CD14-positive monocyte (primary cell): ENCODE measurements around the gene RALA. TPM values are rescaled to one million over a fixed set of nuclear protein-coding genes. Genes with fewer than 3 reads are reported as not detected.

ENCODE experiments used
- DNase-seq, 3 donors: peaks; one replicate each; pipeline ENCODE4 v3.0.0-alpha.2; 2011 to 2022
- H2AFZ ChIP-seq: 2 replicates; pipeline ENCODE4 v1.6.0; 2012; ENCODE audit warnings: mild to moderate bottlenecking, low read depth, low read length, inconsistent platforms; ENCODE audit not compliant: insufficient read depth, poor library complexity, severe bottlenecking
- H3K27ac ChIP-seq, 2 donors: 1 replicate in 1 of 2; 2 replicates in 1 of 2; pipeline ENCODE4 v1.5.1; 2012 to 2013; ENCODE audit warnings: low read length in 2 of 2, control low read depth in 1 of 2, inconsistent platforms in 1 of 2, low read depth in 1 of 2, mild to moderate bottlenecking in 1 of 2
- H3K27me3 ChIP-seq, 2 donors: one replicate each; pipeline versions ENCODE4 v1.6.0 to v1.6.1; 2011 to 2013; ENCODE audit warnings: low read length in 2 of 2; ENCODE audit not compliant: control insufficient read depth in 2 of 2, insufficient read depth in 2 of 2
- H3K36me3 ChIP-seq, 2 donors: replicated peaks in 1 of 2; 1 replicate in 1 of 2; 2 replicates in 1 of 2; pipeline versions ENCODE4 v1.5.1 to v1.6.1; 2012 to 2013; ENCODE audit warnings: low read length in 2 of 2, control low read depth in 1 of 2, inconsistent platforms in 1 of 2, mild to moderate bottlenecking in 1 of 2; ENCODE audit not compliant: insufficient read depth in 2 of 2, control insufficient read depth in 1 of 2
- H3K4me1 ChIP-seq, 2 donors: 1 replicate in 1 of 2; 2 replicates in 1 of 2; pipeline versions ENCODE4 v1.5.1 to v1.6.1; 2012 to 2013; ENCODE audit warnings: low read length in 2 of 2, control low read depth in 1 of 2, inconsistent platforms in 1 of 2, mild to moderate bottlenecking in 1 of 2, moderate library complexity in 1 of 2; ENCODE audit not compliant: insufficient read depth in 2 of 2, control insufficient read depth in 1 of 2
- H3K4me2 ChIP-seq: replicated peaks from 2 replicates; pipeline ENCODE3; 2012; ENCODE audit warnings: low read length, moderate library complexity, mild to moderate bottlenecking; ENCODE audit not compliant: poor library complexity, severe bottlenecking; ENCODE audit errors: extremely low read depth
- H3K4me3 ChIP-seq, 3 experiments: fragments of 200-600 bp in 1 of 3; sonication (generic) in 1 of 3; replicated peaks in 1 of 3; 1 replicate in 2 of 3; 2 replicates in 1 of 3; pipeline ENCODE4 v1.5.1; 2011 to 2013; ENCODE audit warnings: low read length in 3 of 3, mild to moderate bottlenecking in 3 of 3, control low read depth in 2 of 3, low read depth in 2 of 3, inconsistent platforms in 1 of 3, moderate library complexity in 1 of 3
- H3K79me2 ChIP-seq: 2 replicates; pipeline ENCODE4 v1.6.0; 2012; ENCODE audit warnings: mild to moderate bottlenecking, control low read depth, inconsistent platforms, low read length, moderate library complexity; ENCODE audit not compliant: insufficient read depth
- H3K9ac ChIP-seq: 2 replicates; pipeline ENCODE4 v1.6.0; 2017; ENCODE audit warnings: low read length, mild to moderate bottlenecking; ENCODE audit not compliant: insufficient read depth, poor library complexity, severe bottlenecking
- H3K9me3 ChIP-seq, 2 donors: replicated peaks in 1 of 2; 1 replicate in 1 of 2; 2 replicates in 1 of 2; pipeline versions ENCODE4 v1.5.1 to v1.6.1; 2012 to 2013; ENCODE audit warnings: low read length in 2 of 2, control low read depth in 1 of 2; ENCODE audit not compliant: control insufficient read depth in 1 of 2, insufficient read depth in 1 of 2
- H4K20me1 ChIP-seq: 2 replicates; pipeline ENCODE4 v1.6.0; 2012; ENCODE audit warnings: mild to moderate bottlenecking, low read length, control low read depth, moderate library complexity; ENCODE audit not compliant: insufficient read depth
- H3K27ac Mint-ChIP-seq, 7 donors: one replicate each; pipeline ENCODE4 v1.8.0; 2020; ENCODE audit warnings: mild to moderate bottlenecking in 7 of 7, mixed read lengths in 7 of 7, moderate library complexity in 6 of 7, inconsistent platforms in 2 of 7
- H3K27me3 Mint-ChIP-seq, 3 donors: one replicate each; pipeline ENCODE4 v1.8.0; 2021 to 2022; ENCODE audit warnings: low read depth in 3 of 3, mild to moderate bottlenecking in 3 of 3, mixed read lengths in 3 of 3, moderate library complexity in 3 of 3, inconsistent platforms in 1 of 3
- H3K36me3 Mint-ChIP-seq, 2 donors: one replicate each; pipeline ENCODE4 v1.8.0; 2020; ENCODE audit warnings: mixed read lengths in 2 of 2, inconsistent platforms in 1 of 2, mild to moderate bottlenecking in 1 of 2
- H3K4me1 Mint-ChIP-seq: one replicate; pipeline ENCODE4 v1.8.0; 2020; ENCODE audit warnings: mild to moderate bottlenecking, mixed read lengths
- H3K4me3 Mint-ChIP-seq, 2 donors: one replicate each; pipeline ENCODE4 v1.8.0; 2020; ENCODE audit warnings: mild to moderate bottlenecking in 2 of 2, mixed read lengths in 2 of 2, moderate library complexity in 1 of 2
- H3K9me3 Mint-ChIP-seq, 7 donors: one replicate each; pipeline ENCODE4 v1.8.0; 2020 to 2022; ENCODE audit warnings: mixed read lengths in 7 of 7, mild to moderate bottlenecking in 6 of 7, moderate library complexity in 6 of 7, inconsistent platforms in 2 of 7
- WGBS: methylation state at CpG from one replicate; pipeline ENCODE4 v1.1.5; 2013; ENCODE audit warnings: missing lambda C conversion rate; ENCODE audit not compliant: insufficient coverage; 5-methylcytosine and 5-hydroxymethylcytosine counted together
- intact Hi-C, 2 donors: fragments of 100-400 bp; cut with micrococcal nuclease; formaldehyde crosslinking; loops; one replicate each; pipeline versions ENCODE4 v1.15.0 to v1.15.1; 2023
- polyA plus RNA-seq, 3 donors: library from polyadenylated mRNA; depleted of rRNA in 1 of 3; unstranded in 2 of 3; stranded (reverse) in 1 of 3; fragments of 300-500 nt in 2 of 3; fragments of >200 nt in 1 of 3; fragmentation: Illumina TruSeq in 2 of 3; gene quantifications; 1 replicate in 2 of 3; 2 replicates in 1 of 3; pipeline ENCODE4 v1.2.3, GENCODE V29; 2012 to 2021
- TF ChIP-seq, protein P1 (sequence below): fragments of 200-600 bp; IDR thresholded peaks from one replicate; pipeline ENCODE4 v1.8.0; 2022; ENCODE audit warnings: antibody characterized with exemption, mild to moderate bottlenecking

The RALA gene
- polyA plus RNA-seq, 3 donors: 5.9 to 32.0 (median 30.8) TPM

DNA sequence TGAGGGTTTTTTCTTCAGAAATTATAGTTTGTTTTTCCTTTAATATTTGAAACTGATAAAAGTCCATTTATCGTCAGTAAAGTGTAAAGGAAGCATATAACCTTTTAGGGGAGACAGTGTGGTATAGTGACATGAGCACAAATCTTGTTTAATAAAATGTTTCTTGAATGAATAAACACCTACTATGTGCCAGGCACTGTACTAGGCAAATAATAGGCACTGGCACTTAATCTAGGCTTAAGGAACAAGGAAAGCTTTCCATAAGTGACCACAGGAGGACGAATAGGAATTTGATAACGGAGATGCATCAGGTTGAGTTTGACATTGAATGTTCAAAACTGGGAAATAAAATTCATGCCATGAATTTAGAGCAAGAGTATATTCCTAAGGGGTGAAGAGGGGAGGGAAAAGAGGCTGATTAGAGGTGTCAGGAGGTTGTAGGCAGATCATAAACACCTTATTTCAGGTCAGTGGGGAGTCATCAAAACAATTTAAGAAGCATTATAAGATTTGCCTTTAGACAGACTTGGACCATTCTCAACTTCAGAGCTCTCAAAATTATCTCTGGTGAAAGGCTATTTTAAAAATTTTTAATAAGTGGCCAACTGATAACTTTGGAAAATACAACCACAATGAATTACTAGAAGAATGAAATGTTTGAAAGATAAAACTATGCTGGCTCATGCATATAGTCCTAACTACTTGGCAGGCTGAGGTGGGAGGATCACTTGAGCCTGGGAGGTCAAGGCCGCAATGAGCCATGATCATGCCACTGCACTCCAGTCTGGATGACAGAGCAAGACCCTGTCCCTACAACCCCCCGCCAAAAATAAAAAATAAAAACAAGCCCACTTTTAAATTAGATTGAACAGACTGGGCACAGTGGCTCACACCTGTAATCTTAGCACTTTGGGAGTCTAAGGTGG lies 22.4 kb downstream of the RALA start:
- no peak overlapping the region for H3K4me2 ChIP-seq
- H3K79me2 ChIP-seq: peaks cover 62% of the 10 kb centered on the region
- WGBS: 100% methylated on average over 3 of the region's 5 CpGs
- no peak overlapping the region for H3K4me3 ChIP-seq
- no peaks in the 10 kb centered on the region for H3K9me3 Mint-ChIP-seq
- H2AFZ ChIP-seq: no peak overlapping the region
- intact Hi-C loops: no loop called here
- no peak overlapping the region for H3K27ac ChIP-seq
- TF ChIP-seq, protein P1, sequence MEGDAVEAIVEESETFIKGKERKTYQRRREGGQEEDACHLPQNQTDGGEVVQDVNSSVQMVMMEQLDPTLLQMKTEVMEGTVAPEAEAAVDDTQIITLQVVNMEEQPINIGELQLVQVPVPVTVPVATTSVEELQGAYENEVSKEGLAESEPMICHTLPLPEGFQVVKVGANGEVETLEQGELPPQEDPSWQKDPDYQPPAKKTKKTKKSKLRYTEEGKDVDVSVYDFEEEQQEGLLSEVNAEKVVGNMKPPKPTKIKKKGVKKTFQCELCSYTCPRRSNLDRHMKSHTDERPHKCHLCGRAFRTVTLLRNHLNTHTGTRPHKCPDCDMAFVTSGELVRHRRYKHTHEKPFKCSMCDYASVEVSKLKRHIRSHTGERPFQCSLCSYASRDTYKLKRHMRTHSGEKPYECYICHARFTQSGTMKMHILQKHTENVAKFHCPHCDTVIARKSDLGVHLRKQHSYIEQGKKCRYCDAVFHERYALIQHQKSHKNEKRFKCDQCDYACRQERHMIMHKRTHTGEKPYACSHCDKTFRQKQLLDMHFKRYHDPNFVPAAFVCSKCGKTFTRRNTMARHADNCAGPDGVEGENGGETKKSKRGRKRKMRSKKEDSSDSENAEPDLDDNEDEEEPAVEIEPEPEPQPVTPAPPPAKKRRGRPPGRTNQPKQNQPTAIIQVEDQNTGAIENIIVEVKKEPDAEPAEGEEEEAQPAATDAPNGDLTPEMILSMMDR: no peak
- H3K36me3 ChIP-seq: peaks cover 0 to 4% of the 10 kb centered on the region in 2 donors
- peaks cover 3 to 9% of the 10 kb centered on the region in 2 donors for H3K36me3 Mint-ChIP-seq
- no peaks in the 10 kb centered on the region for H3K27me3 ChIP-seq
- H3K27me3 Mint-ChIP-seq: no peaks in the 10 kb centered on the region
- peaks cover 69% of the 10 kb centered on the region for H4K20me1 ChIP-seq
- no peaks in the 10 kb centered on the region for H3K9me3 ChIP-seq
- H3K4me3 Mint-ChIP-seq: no peak overlapping the region
- no peaks in the 10 kb centered on the region for H3K4me1 ChIP-seq
- peaks cover 11% of the 10 kb centered on the region for H3K4me1 Mint-ChIP-seq
- H3K9ac ChIP-seq: no peak overlapping the region
- DNase-seq: no peak
- no peak overlapping the region for H3K27ac Mint-ChIP-seq

DNA sequence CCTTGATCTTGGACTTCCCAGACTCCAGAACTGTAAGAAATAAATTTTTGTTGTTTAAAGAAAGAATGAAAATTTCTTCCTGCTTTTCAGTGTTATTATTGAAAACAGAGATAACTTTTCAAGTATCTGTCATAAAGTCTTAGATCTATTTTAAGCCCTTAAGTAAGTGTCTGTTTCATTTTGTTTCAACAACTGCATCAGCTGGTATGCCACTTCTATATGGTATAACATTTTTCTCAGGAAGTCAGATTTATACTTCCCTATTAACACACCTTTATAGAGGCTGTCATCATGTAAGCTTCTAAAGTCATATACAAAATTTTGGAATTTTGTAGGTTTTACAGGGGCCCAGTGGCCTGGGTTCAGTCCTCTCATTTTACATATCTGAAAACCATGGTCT lies 24.4 kb downstream of the RALA start:
- no peak overlapping the region for H3K27ac Mint-ChIP-seq

More for the DNA sequence above, 24.4 kb downstream of the RALA start:
- peaks cover 0 to 4% of the 10 kb centered on the region in 2 donors for H3K36me3 ChIP-seq
- no peak overlapping the region for H3K4me2 ChIP-seq
- intact Hi-C loops: no loop called here
- H3K36me3 Mint-ChIP-seq: peaks cover 3 to 9% of the 10 kb centered on the region in 2 donors
- no peak for DNase-seq
- H3K4me3 Mint-ChIP-seq: no peak overlapping the region
- no peak overlapping the region for H3K4me3 ChIP-seq
- H2AFZ ChIP-seq: no peak overlapping the region
- no peak overlapping the region for H3K9ac ChIP-seq
- H3K9me3 ChIP-seq: no peaks in the 10 kb centered on the region
- H3K4me1 ChIP-seq: no peaks in the 10 kb centered on the region
- no peaks in the 10 kb centered on the region for H3K27me3 ChIP-seq
- peaks cover 53% of the 10 kb centered on the region for H3K79me2 ChIP-seq
- TF ChIP-seq, protein P1: no peak
- H3K27ac ChIP-seq: no peak overlapping the region
- H3K27me3 Mint-ChIP-seq: no peaks in the 10 kb centered on the region
- H3K9me3 Mint-ChIP-seq: no peaks in the 10 kb centered on the region
- peaks cover 7% of the 10 kb centered on the region for H3K4me1 Mint-ChIP-seq
- peaks cover 55% of the 10 kb centered on the region for H4K20me1 ChIP-seq
